GM12872 (cell line): ENCODE data around the gene ZCCHC14.

Experiments used
- TF ChIP-seq, protein P1 (sequence below): IDR thresholded peaks from 3 replicates; pipeline ENCODE4 v1.5.1; 2011; ENCODE audit warnings: low read depth, mild to moderate bottlenecking, low read length, moderate library complexity; ENCODE audit not compliant: insufficient read depth

ZCCHC14 gene

GRCh38 chr16:87531418-87531817 is 38.6 kb upstream of the ZCCHC14 start:
- TF ChIP-seq, protein P1, sequence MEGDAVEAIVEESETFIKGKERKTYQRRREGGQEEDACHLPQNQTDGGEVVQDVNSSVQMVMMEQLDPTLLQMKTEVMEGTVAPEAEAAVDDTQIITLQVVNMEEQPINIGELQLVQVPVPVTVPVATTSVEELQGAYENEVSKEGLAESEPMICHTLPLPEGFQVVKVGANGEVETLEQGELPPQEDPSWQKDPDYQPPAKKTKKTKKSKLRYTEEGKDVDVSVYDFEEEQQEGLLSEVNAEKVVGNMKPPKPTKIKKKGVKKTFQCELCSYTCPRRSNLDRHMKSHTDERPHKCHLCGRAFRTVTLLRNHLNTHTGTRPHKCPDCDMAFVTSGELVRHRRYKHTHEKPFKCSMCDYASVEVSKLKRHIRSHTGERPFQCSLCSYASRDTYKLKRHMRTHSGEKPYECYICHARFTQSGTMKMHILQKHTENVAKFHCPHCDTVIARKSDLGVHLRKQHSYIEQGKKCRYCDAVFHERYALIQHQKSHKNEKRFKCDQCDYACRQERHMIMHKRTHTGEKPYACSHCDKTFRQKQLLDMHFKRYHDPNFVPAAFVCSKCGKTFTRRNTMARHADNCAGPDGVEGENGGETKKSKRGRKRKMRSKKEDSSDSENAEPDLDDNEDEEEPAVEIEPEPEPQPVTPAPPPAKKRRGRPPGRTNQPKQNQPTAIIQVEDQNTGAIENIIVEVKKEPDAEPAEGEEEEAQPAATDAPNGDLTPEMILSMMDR: no peak

GRCh38 chr16:87528690-87529579 is 36.1 kb upstream of the ZCCHC14 start:
- TF ChIP-seq, protein P1: no peak

GRCh38 chr16:87527055-87527724 is 34.4 kb upstream of the ZCCHC14 start:
- TF ChIP-seq, protein P1: no peak

- TF ChIP-seq, protein P1: no peak
Measured at GRCh38 chr16:87526238-87526947, 33.6 kb upstream of the ZCCHC14 start.

DNA sequence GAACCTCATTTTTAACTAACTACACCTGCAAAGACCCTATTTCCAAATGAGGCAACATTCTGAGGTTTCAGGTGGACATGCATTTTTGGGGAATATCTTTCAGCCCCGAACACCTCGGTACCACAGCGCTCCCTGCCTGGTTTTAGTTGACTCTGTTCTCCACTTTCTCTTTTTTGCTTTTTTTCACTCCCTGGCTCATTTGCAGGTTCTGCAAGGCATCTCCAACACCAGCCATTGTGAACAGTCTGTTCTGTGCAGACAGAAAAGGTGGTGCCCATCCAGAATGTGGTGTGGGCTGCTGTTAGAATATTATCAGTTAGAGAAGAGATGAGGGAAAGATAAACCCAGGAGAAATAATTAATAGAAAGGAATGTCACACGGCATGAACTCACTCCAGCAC is 32.5 kb upstream of the ZCCHC14 start:
- TF ChIP-seq, protein P1: no peak

DNA sequence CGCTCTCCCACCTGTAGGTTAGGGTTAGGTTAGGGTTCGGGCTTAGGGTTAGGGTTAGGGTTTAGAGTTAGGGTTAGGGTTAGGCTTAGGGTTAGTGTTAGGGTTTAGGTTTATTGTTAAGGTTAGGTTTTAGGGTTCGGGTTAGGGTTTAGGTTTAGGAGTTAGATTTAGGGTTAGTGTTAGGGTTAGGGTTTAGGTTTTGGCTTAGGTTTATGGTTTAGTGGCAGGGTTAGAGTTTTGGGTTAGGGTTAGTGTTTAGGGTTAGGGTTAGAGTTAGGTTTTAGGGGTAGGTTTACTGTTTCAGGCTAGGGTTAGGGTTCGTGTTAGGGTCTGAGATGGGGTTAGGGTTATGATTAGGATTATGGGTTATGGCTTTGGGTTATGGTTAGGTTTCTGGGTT is 31.6 kb upstream of the ZCCHC14 start:
- TF ChIP-seq, protein P1: no peak

DNA sequence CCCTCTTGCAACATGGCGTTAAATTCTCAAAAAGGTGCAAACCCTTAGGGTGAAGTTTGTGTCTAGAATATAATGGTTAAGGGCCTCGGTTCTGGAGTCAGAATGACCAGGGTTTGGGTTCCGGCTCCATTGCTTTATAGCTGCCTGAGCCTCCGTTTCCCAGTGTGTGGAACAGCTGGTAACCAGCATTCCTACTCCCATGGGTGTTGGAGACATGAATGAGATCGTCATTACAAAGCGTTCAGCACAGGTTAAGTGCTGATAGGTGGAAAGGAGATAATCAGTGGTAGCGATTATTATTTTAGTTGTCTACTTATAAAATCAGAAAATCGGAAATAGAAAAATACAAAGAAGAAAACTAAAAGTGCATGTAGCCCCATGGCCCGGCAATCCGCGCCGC is 23.5 kb upstream of the ZCCHC14 start:
- TF ChIP-seq, protein P1: no peak
